IMR-90 (cell line): ENCODE data around the gene IRF6. TPM values are rescaled to one million over a fixed set of nuclear protein-coding genes. Genes with fewer than 3 reads are reported as not detected.

Source experiments
- ATAC-seq: fragments of 200-7000 bp; cut with Tn5 transposase; 2 replicates; pipeline ENCODE4 v1.9.1; 2020; ENCODE audit warnings: low read depth, mild to moderate bottlenecking, moderate library complexity
- BruUV-seq: library from RNA; stranded (reverse); fragments of 400-500 nt; replicated peaks from 2 replicates; lab custom pipeline; 2021; lab: Mats Ljungman, UMichigan
- CTCF ChIA-PET: fragments of 300-600 bp; formaldehyde crosslinking; extraction: SDS; loops from one replicate; lab custom pipeline; 2021; ENCODE audit warnings: antibody characterized with exemption; lab: Yijun Ruan, JAX
- POLR2A ChIA-PET: fragments of 300-600 bp; sonication (Branson Sonifier 250); formaldehyde crosslinking; loops from one replicate; lab custom pipeline; 2022; ENCODE audit warnings: antibody characterized with exemption; ENCODE audit not compliant: unreplicated experiment; lab: Charles Lee
- DNase-seq: peaks from one replicate; pipeline ENCODE4 v3.0.0; 2013
- H2AFZ ChIP-seq: replicated peaks from 2 replicates; pipeline ENCODE3; 2013; ENCODE audit warnings: low read length, mild to moderate bottlenecking; ENCODE audit not compliant: poor library complexity
- H2AK5ac ChIP-seq: 2 replicates; pipeline ENCODE4 v1.6.1; 2013; ENCODE audit warnings: low read depth, low read length, inconsistent platforms
- H2AK9ac ChIP-seq: replicated peaks from 2 replicates; pipeline ENCODE3; 2013; ENCODE audit warnings: mild to moderate bottlenecking, low read depth, low read length, moderate library complexity; ENCODE audit not compliant: poor library complexity
- H2BK120ac ChIP-seq: 2 replicates; pipeline ENCODE4 v1.6.1; 2013; ENCODE audit warnings: low read depth, low read length, inconsistent platforms
- H2BK15ac ChIP-seq: 3 replicates; pipeline ENCODE4 v1.6.1; 2013; ENCODE audit warnings: low read depth, low read length, inconsistent platforms
- H2BK20ac ChIP-seq: 2 replicates; pipeline ENCODE4 v1.6.1; 2013; ENCODE audit warnings: low read depth, mild to moderate bottlenecking, inconsistent platforms, low read length, moderate library complexity
- H2BK5ac ChIP-seq: 2 replicates; pipeline ENCODE4 v1.6.1; 2013; ENCODE audit warnings: mild to moderate bottlenecking, low read depth, low read length, inconsistent platforms; ENCODE audit not compliant: poor library complexity, severe bottlenecking
- H3K14ac ChIP-seq: replicated peaks from 2 replicates; pipeline ENCODE4 v1.6.1; 2013; ENCODE audit warnings: low read depth, low read length, inconsistent platforms
- H3K18ac ChIP-seq: 2 replicates; pipeline ENCODE4 v1.6.1; 2013; ENCODE audit warnings: low read depth, low read length, control low read depth
- H3K23ac ChIP-seq: 2 replicates; pipeline ENCODE4 v1.6.1; 2013; ENCODE audit warnings: low read depth, low read length, inconsistent platforms
- H3K27ac ChIP-seq: 2 replicates; pipeline ENCODE4 v1.5.1; 2013; ENCODE audit warnings: mild to moderate bottlenecking, control low read depth, low read length; ENCODE audit not compliant: insufficient read depth
- H3K27me3 ChIP-seq: 2 replicates; pipeline ENCODE4 v1.6.1; 2013; ENCODE audit warnings: low read length; ENCODE audit not compliant: control insufficient read depth, insufficient read depth
- H3K36me3 ChIP-seq: 2 replicates; pipeline ENCODE4 v1.6.1; 2013; ENCODE audit warnings: low read length, mixed read lengths; ENCODE audit not compliant: control insufficient read depth, insufficient read depth
- H3K4ac ChIP-seq: 2 replicates; pipeline ENCODE4 v1.6.1; 2013; ENCODE audit warnings: low read depth, low read length, inconsistent platforms
- H3K4me1 ChIP-seq: 2 replicates; pipeline ENCODE4 v1.6.1; 2013; ENCODE audit warnings: low read length, mixed read lengths; ENCODE audit not compliant: control insufficient read depth, insufficient read depth
- H3K4me2 ChIP-seq: 2 replicates; pipeline ENCODE4 v1.6.1; 2013; ENCODE audit warnings: low read depth, mild to moderate bottlenecking, control low read depth, low read length, moderate library complexity
- H3K4me3 ChIP-seq: 2 replicates; pipeline ENCODE4 v1.5.1; 2013; ENCODE audit warnings: low read depth, mild to moderate bottlenecking, control low read depth, low read length, moderate library complexity; ENCODE audit not compliant: insufficient read depth
- H3K56ac ChIP-seq: 2 replicates; pipeline ENCODE4 v1.6.1; 2013; ENCODE audit warnings: low read length, inconsistent platforms; ENCODE audit not compliant: insufficient read depth; ENCODE audit errors: extremely low read depth
- H3K79me1 ChIP-seq, 2 experiments: 2 replicates each; pipeline ENCODE4 v1.6.1; 2013; ENCODE audit warnings: low read length in 2 of 2, inconsistent platforms in 1 of 2, low read depth in 1 of 2
- H3K9ac ChIP-seq: 2 replicates; pipeline ENCODE4 v1.6.1; 2013; ENCODE audit warnings: low read depth, low read length, control low read depth
- H3K9me1 ChIP-seq: 2 replicates; pipeline ENCODE4 v1.6.1; 2013; ENCODE audit warnings: low read length, inconsistent platforms; ENCODE audit not compliant: insufficient read depth
- H3K9me3 ChIP-seq: 2 replicates; pipeline ENCODE4 v1.6.1; 2013; ENCODE audit warnings: low read length; ENCODE audit not compliant: control insufficient read depth, insufficient read depth
- H4K20me1 ChIP-seq: 2 replicates; pipeline ENCODE4 v1.6.1; 2013; ENCODE audit warnings: low read length, inconsistent platforms; ENCODE audit not compliant: insufficient read depth
- H4K5ac ChIP-seq: 2 replicates; pipeline ENCODE4 v1.6.1; 2013; ENCODE audit warnings: mild to moderate bottlenecking, low read depth, low read length, control low read depth
- H4K8ac ChIP-seq, 2 experiments: 2 replicates each; pipeline ENCODE4 v1.6.1; 2013; ENCODE audit warnings: low read depth in 2 of 2, low read length in 2 of 2, control low read depth in 1 of 2, inconsistent platforms in 1 of 2
- H4K91ac ChIP-seq: 2 replicates; pipeline ENCODE4 v1.6.1; 2013; ENCODE audit warnings: low read depth, low read length, inconsistent platforms; ENCODE audit not compliant: insufficient read depth
- ELK1 ChIP-seq: fragments of 150-350 bp; IDR thresholded peaks from 2 replicates; pipeline ENCODE4 v1.6.1; 2016; ENCODE audit warnings: low read depth, mild to moderate bottlenecking, low read length, moderate library complexity, borderline replicate concordance
- MXI1 ChIP-seq: IDR thresholded peaks from 2 replicates; pipeline ENCODE4 v1.6.1; 2012; ENCODE audit warnings: low read depth, mild to moderate bottlenecking, low read length, moderate library complexity, borderline replicate concordance
- RAD21 ChIP-seq: IDR thresholded peaks from 2 replicates; pipeline ENCODE4 v1.6.1; 2012; ENCODE audit warnings: low read length, improper control_type of control experiment
- SMC3 ChIP-seq: fragments of 150-350 bp; IDR thresholded peaks from 2 replicates; pipeline ENCODE4 v1.6.1; 2016; ENCODE audit warnings: low read depth, mild to moderate bottlenecking, antibody characterized with exemption, low read length, moderate library complexity
- WGBS, 2 experiments: methylation state at CpG; one replicate each; pipeline versions ENCODE4 v1.1.5 to v1.1.7; 2013; ENCODE audit warnings: missing lambda C conversion rate in 2 of 2; ENCODE audit not compliant: insufficient read length in 1 of 2; ENCODE audit errors: extremely low coverage in 2 of 2; 5-methylcytosine and 5-hydroxymethylcytosine counted together
- dilution Hi-C: fragments of 300-500 bp; cut with HindIII; formaldehyde crosslinking; loops from one replicate; pipeline ENCODE4 v1.14.3; 2018; ENCODE audit warnings: low sequenced_read_pairs; ENCODE audit not compliant: unreplicated experiment
- in situ Hi-C: fragments of 300-500 bp; cut with MboI; formaldehyde crosslinking; loops from 3 replicates; pipeline ENCODE4 v1.14.3; 2019; ENCODE audit warnings: low sequenced_read_pairs, inconsistent platforms, mixed read lengths
- intact Hi-C: fragments of 100-400 bp; cut with micrococcal nuclease; formaldehyde crosslinking; loops from 2 replicates; pipeline ENCODE4 v1.10.0; 2022
- polyA plus RNA-seq, 3 experiments: library from polyadenylated mRNA; depleted of rRNA; stranded (reverse); fragments of >200 nt; gene quantifications; 2 replicates each; pipeline ENCODE4 v1.2.3, GENCODE V29; 2012; ENCODE audit warnings: low replicate concordance in 1 of 3
- total RNA-seq: library from RNA; depleted of rRNA; stranded (reverse); fragments of >200 nt; gene quantifications from 2 replicates; pipeline ENCODE4 v1.2.3, GENCODE V29; 2012
- TF ChIP-seq, protein P1 (sequence below): conservative IDR thresholded peaks from 2 replicates; pipeline ENCODE4 v1.5.1; 2012; ENCODE audit warnings: mild to moderate bottlenecking, low read depth, low read length, improper control_type of control experiment
- TF ChIP-seq, protein P2 (sequence below): fragments of 150-350 bp; IDR thresholded peaks from 2 replicates; pipeline ENCODE4 v1.6.1; 2017; ENCODE audit warnings: mild to moderate bottlenecking, antibody characterized with exemption, low read length, low read depth

The IRF6 gene
- total and polyA plus RNA-seq, 2 of the 4 experiments (the other 2 are of a cell fraction) = 1.2 to 2.9 TPM

DNA sequence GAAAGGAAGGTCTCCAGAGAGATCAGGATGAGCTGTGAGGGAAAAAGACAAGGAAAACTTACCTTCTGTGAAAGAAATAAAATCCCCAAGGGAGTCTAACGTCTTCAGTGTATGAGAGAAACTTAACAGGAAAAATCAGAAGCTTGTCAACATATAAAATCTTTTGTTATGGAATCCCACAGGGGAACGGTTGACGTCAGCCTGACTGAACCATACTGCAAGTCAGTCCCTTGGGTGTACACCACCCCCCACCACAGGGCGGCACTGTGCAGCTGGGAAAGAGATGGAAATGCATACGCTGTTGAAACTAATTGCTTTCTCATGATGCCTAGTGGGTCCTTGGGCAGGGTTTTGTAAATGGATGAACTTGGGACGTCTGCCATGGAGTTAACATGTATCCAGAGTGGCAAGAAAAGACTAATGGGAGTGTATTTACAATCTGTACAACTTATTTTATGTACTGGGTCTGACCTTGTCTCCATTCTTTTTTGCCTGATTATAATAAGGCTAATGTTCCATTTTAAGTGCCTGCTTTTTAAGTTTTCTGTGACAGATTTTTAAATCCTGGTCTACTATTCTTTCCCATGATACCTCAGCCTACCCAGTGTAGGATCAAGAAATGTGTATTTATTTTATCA is 44.5 kb upstream of the IRF6 start:
- intact Hi-C loops = no loop called here
- Histone ChIP-seq H2AK5ac (no peak overlapping the region), H3K27me3 (no peaks in the 10 kb centered on the region), H2BK20ac (no peak overlapping the region), H2BK120ac (no peak overlapping the region), H3K4me2 (no peak overlapping the region), H4K91ac (no peak overlapping the region), H3K56ac (no peak overlapping the region), H3K9me1 (peaks cover 5% of the 10 kb centered on the region), H3K27ac (no peak overlapping the region), H3K4me3 (no peak overlapping the region), H3K4ac (no peak overlapping the region), H3K9ac (no peak overlapping the region), H3K9me3 (no peaks in the 10 kb centered on the region), H3K23ac (0 out of 2 replicates have a peak overlapping the region, but pooled peaks have one; percentile 44), H2AK9ac (no peak overlapping the region), H4K20me1 (no peaks in the 10 kb centered on the region), H3K79me1 (peaks cover 18 to 37% of the 10 kb centered on the region in 2 experiments), H2BK5ac (no peak overlapping the region), H3K18ac (no peak overlapping the region), H4K8ac (0 out of 4 replicates have a peak overlapping the region, but pooled peaks of 1 of the 2 experiments have one; percentile 40), H3K4me1 (no peaks in the 10 kb centered on the region), H3K14ac (no peak overlapping the region), H2AFZ (no peak overlapping the region), H3K36me3 (peaks cover 28% of the 10 kb centered on the region), H4K5ac (no peak overlapping the region), H2BK15ac (no peak overlapping the region; the same call in 2 of the 3 replicates)
- ATAC-seq = peak; percentile 65
- dilution Hi-C loops = no loop called here
- POLR2A ChIA-PET = no interaction called here
- BruUV-seq = no TSS peak
- TF ChIP-seq RAD21 = peak; percentile 51
- TF ChIP-seq MXI1 = no peak
- TF ChIP-seq, protein P1, sequence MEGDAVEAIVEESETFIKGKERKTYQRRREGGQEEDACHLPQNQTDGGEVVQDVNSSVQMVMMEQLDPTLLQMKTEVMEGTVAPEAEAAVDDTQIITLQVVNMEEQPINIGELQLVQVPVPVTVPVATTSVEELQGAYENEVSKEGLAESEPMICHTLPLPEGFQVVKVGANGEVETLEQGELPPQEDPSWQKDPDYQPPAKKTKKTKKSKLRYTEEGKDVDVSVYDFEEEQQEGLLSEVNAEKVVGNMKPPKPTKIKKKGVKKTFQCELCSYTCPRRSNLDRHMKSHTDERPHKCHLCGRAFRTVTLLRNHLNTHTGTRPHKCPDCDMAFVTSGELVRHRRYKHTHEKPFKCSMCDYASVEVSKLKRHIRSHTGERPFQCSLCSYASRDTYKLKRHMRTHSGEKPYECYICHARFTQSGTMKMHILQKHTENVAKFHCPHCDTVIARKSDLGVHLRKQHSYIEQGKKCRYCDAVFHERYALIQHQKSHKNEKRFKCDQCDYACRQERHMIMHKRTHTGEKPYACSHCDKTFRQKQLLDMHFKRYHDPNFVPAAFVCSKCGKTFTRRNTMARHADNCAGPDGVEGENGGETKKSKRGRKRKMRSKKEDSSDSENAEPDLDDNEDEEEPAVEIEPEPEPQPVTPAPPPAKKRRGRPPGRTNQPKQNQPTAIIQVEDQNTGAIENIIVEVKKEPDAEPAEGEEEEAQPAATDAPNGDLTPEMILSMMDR = peak; percentile 55
- TF ChIP-seq SMC3 = peak; percentile 46
- TF ChIP-seq, protein P2, sequence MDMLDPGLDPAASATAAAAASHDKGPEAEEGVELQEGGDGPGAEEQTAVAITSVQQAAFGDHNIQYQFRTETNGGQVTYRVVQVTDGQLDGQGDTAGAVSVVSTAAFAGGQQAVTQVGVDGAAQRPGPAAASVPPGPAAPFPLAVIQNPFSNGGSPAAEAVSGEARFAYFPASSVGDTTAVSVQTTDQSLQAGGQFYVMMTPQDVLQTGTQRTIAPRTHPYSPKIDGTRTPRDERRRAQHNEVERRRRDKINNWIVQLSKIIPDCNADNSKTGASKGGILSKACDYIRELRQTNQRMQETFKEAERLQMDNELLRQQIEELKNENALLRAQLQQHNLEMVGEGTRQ = no peak
- no peak for TF ChIP-seq ELK1
- WGBS, 2 experiments = no CpG with 5 or more reads among the region's 6 CpGs
- in situ Hi-C loops = loop anchor here (25.0 kb wide), 1 partner anchor 462 kb away; no protein-coding TSS in a partner anchor
- peak; percentile 45 for DNase-seq
- CTCF ChIA-PET = interaction anchor here (0.5 to 1.4 kb wide), 5 partner anchors 10 to 449 kb away, joined by 3 to 9 read pairs (median 3); partner anchors contain the start of gene UTP25
